Measurements from ENCODE around the gene SSH3. TPM values are rescaled to one million over a fixed set of nuclear protein-coding genes. Genes with fewer than 3 reads are reported as not detected.

The SSH3 gene
- total RNA-seq, 6 experiments from 2014 or later: 10.9 to 17.9 (median 14.5) TPM

DNA sequence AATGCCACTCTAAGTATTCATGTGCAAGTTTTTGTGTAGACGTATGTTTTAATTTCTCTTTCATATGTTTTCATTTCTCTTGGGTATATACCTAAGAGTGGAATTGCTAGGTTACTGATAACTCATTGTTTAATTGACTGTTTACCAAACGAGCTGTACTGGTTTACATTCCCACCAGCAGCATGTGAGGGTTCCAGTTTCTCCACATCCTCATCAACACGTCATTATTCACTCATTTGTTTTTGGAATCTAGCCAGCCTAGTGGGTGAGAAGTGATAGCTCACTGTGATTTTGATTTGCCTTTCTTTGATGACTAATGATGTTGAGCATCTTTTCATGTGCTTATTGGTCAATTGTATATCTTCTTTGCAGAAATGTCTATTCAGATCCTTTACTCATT lies 10.2 kb upstream of the SSH3 start:
- Histone ChIP-seq H3K27me3 (no peaks in the 10 kb centered on the region), H3K4me3 (no peak overlapping the region), H3K27ac (no peak overlapping the region), H3K9me3 (no peaks in the 10 kb centered on the region), H3K4me1 (peaks cover 0 to 3% (median under 1%) of the 10 kb centered on the region in 4 donors), H3K36me3 (peaks cover 0 to 11% (median 1%) of the 10 kb centered on the region in 4 donors)
- ATAC-seq (no peak), DNase-seq (no peak)
- 47% methylated on average over 3 of the region's 3 CpGs for WGBS (ENCODE audit: insufficient coverage, low coverage, low lambda C conversion rate, missing lambda C conversion rate)
- TF ChIP-seq, protein P1, sequence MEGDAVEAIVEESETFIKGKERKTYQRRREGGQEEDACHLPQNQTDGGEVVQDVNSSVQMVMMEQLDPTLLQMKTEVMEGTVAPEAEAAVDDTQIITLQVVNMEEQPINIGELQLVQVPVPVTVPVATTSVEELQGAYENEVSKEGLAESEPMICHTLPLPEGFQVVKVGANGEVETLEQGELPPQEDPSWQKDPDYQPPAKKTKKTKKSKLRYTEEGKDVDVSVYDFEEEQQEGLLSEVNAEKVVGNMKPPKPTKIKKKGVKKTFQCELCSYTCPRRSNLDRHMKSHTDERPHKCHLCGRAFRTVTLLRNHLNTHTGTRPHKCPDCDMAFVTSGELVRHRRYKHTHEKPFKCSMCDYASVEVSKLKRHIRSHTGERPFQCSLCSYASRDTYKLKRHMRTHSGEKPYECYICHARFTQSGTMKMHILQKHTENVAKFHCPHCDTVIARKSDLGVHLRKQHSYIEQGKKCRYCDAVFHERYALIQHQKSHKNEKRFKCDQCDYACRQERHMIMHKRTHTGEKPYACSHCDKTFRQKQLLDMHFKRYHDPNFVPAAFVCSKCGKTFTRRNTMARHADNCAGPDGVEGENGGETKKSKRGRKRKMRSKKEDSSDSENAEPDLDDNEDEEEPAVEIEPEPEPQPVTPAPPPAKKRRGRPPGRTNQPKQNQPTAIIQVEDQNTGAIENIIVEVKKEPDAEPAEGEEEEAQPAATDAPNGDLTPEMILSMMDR (IDR thresholded peaks at IDR 0.05): no peak
- no peak for TF ChIP-seq POLR2A (IDR thresholded peaks at IDR 0.05)
- intact Hi-C loops (cut with DNase I): no loop called here

DNA sequence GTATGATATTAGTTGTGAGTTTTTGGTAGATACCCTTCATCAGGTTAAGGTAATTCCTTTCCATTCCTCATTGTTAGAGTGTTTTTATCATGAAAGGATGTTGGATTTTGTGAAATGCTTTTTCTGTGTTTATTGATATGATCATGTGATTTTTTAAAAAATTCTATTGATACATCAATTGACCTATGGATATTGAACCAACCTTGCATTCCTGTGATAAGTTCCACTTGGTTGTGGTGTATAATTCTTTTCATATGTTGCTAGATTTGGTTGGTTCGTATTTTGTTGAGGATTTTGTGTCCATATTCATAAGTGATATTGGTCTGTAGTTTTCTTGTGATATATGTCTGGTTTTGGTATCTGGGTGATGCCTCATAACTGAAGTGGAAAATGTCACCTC lies 7.5 kb upstream of the SSH3 start:
- Histone ChIP-seq H3K27me3 (no peaks in the 10 kb centered on the region), H3K9me3 (no peaks in the 10 kb centered on the region), H3K36me3 (peaks cover 0 to 10% (median 3%) of the 10 kb centered on the region in 4 donors), H3K4me3 (no peak overlapping the region), H3K4me1 (no peaks in the 10 kb centered on the region), H3K27ac (no peak overlapping the region)
- no peak for DNase-seq
- intact Hi-C loops (cut with DNase I): no loop called here
- 83% methylated on average over 1 of the region's 1 CpG for WGBS (ENCODE audit: insufficient coverage, low coverage, low lambda C conversion rate, missing lambda C conversion rate)
- ATAC-seq: no peak
- no peak for TF ChIP-seq POLR2A (IDR thresholded peaks at IDR 0.05)
- TF ChIP-seq, protein P1 (IDR thresholded peaks at IDR 0.05): no peak

DNA sequence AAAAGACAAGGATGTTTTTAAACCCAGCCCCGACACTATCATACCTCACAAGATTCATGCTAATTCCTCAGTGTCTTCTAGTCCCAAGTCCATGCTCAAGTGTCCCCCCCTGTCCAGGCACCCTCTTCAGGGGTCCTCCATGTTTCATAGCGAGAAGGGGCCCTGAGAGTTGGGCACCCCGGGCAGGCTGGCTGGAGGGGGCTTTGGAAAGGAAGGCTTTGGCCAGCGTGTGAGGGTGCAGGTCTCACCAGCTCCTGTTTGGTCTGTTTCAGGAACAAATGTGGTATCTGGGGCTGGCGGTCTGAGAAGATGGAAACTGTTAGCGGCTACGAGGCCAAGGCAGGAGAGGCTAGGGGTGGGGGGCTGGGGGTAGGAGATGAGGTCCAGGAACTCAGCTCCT lies 4.5 kb upstream of the SSH3 start:
- intact Hi-C loops (cut with DNase I): no loop called here
- Histone ChIP-seq H3K4me3 (no peak overlapping the region), H3K27me3 (no peaks in the 10 kb centered on the region), H3K27ac (no peak overlapping the region), H3K9me3 (no peaks in the 10 kb centered on the region), H3K4me1 (peaks cover 0 to 14% (median 5%) of the 10 kb centered on the region in 4 donors), H3K36me3 (peaks cover 0 to 11% (median 3%) of the 10 kb centered on the region in 4 donors)
- DNase-seq: peak in 1 of 3 donors; percentile 40
- ATAC-seq: no peak
- no peak for TF ChIP-seq POLR2A (IDR thresholded peaks at IDR 0.05)
- TF ChIP-seq, protein P1 (IDR thresholded peaks at IDR 0.05): no peak
- 95% methylated on average over 5 of the region's 7 CpGs for WGBS (ENCODE audit: insufficient coverage, low coverage, low lambda C conversion rate, missing lambda C conversion rate)

DNA sequence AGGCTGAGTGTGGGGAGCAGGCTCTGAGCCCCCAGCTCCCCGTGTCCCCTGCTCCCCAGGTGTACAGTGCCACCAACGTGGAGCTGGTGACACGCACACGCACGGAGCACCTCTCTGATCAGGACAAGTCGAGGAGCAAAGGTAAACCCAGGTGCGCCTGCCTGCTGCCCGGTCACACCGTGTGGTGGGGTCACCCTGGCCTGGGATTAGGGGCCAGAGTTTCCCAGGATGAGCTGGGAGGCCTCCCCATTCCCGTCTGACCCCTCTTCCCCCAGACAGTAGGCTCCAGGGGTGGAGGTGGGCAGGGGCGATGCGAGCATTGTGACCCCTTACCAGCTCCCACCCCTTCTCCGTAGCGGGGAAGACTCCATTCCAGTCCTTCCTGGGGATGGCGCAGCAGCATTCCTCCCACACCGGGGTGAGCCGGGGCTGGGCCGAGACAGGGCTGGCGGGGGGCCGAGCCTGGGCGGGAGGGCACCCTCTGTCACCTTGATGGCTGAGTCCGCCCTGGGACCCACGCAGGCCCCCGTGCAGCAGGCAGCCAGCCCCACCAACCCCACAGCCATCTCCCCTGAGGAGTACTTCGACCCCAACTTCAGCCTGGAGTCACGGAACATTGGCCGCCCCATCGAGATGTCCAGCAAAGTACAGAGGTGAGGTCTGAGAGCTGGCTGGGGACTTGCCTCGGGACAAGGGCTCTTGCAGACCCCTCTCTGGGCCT lies 3.7 kb upstream of the SSH3 start:
- DNase-seq: peak in 1 of 3 donors; percentile 46
- Histone ChIP-seq H3K27ac (no peak overlapping the region), H3K9me3 (no peaks in the 10 kb centered on the region), H3K36me3 (peaks cover 0 to 11% (median 3%) of the 10 kb centered on the region in 4 donors), H3K27me3 (no peaks in the 10 kb centered on the region), H3K4me1 (peaks cover 0 to 21% (median 8%) of the 10 kb centered on the region in 4 donors), H3K4me3 (no peak overlapping the region)
- no CpG with 5 or more reads among the region's 29 CpGs for WGBS (ENCODE audit: insufficient coverage, low coverage, low lambda C conversion rate, missing lambda C conversion rate)
- intact Hi-C loops (cut with DNase I): no loop called here
- ATAC-seq: no peak
- TF ChIP-seq, protein P1 (IDR thresholded peaks at IDR 0.05): no peak
- TF ChIP-seq POLR2A (IDR thresholded peaks at IDR 0.05): no peak
